Measurements from ENCODE around the gene CCN5. TPM values are rescaled to one million over a fixed set of nuclear protein-coding genes. Genes with fewer than 3 reads are reported as not detected.
A peak's percentile ranks its signal among the peaks of the same experiment; 100 is the strongest.

The CCN5 gene
- total RNA-seq, 1 donor from 2014 or later, result not detected

DNA sequence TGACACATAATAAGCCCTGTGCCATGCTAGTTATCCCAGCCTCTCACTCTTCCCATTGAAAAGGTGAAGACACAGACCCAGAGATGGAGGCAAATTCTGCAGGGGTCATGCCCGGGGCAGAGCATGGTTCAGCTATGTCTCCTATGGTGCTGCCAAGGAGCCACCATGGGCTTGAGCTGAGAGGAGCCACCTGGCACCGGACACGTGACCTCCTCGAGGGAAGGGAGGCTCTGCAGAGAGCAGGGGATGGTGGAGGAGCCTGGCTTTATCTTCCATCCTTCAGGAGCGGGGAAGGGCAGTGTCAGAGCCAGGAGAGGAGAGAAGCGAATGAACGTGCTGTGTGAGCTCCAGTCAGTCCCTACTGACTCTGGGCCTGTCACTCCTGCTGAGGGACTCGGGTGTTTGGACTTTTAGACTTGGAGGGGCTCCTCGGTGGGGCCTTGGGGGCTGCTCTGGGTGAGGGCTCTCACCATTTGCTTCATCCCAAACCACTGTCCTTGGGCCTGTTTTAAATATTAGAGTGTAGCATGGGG is 11.1 kb upstream of the CCN5 start:
- DNase-seq, result no peak
- TF ChIP-seq, protein P1, sequence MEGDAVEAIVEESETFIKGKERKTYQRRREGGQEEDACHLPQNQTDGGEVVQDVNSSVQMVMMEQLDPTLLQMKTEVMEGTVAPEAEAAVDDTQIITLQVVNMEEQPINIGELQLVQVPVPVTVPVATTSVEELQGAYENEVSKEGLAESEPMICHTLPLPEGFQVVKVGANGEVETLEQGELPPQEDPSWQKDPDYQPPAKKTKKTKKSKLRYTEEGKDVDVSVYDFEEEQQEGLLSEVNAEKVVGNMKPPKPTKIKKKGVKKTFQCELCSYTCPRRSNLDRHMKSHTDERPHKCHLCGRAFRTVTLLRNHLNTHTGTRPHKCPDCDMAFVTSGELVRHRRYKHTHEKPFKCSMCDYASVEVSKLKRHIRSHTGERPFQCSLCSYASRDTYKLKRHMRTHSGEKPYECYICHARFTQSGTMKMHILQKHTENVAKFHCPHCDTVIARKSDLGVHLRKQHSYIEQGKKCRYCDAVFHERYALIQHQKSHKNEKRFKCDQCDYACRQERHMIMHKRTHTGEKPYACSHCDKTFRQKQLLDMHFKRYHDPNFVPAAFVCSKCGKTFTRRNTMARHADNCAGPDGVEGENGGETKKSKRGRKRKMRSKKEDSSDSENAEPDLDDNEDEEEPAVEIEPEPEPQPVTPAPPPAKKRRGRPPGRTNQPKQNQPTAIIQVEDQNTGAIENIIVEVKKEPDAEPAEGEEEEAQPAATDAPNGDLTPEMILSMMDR (IDR thresholded peaks at IDR 0.05; ENCODE audit: partially characterized antibody, unreplicated experiment), result no peak
- Mint-ChIP-seq H3K4me3 (ENCODE audit: unreplicated experiment) (no peak overlapping the region), H3K9me3 (ENCODE audit: unreplicated experiment) (peaks cover 15% of the 10 kb centered on the region), H3K36me3 (ENCODE audit: unreplicated experiment) (no peaks in the 10 kb centered on the region), H3K4me1 (ENCODE audit: low read depth, unreplicated experiment) (peaks cover 43% of the 10 kb centered on the region), H3K27ac (ENCODE audit: unreplicated experiment) (no peak overlapping the region), H3K27me3 (ENCODE audit: unreplicated experiment) (peaks cover 9% of the 10 kb centered on the region)

DNA sequence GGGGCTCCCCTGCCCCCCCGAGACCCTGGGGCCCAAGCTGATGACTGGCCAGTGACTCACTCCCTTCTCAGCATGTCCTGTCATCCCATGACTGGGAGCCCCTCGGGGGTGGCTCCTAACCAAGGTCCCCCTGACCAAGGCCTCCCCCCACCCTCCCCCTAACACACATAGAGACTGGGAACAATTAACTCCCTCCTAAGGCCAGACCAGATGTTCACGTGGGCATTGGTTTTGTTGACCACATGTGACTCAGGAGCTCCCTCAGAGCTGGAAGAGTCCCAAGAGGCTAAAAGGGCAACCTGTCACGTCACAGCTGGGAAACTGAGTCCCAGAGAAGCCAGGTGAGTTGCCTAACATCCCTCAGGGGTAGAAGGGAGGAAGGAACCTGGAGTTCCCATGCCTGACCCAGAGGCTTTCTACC is 10.6 kb upstream of the CCN5 start:
- no peak for DNase-seq
- TF ChIP-seq, protein P1 (IDR thresholded peaks at IDR 0.05; ENCODE audit: partially characterized antibody, unreplicated experiment), result no peak
- Mint-ChIP-seq H3K27me3 (ENCODE audit: unreplicated experiment) (peaks cover 9% of the 10 kb centered on the region), H3K36me3 (ENCODE audit: unreplicated experiment) (no peaks in the 10 kb centered on the region), H3K4me3 (ENCODE audit: unreplicated experiment) (no peak overlapping the region), H3K4me1 (ENCODE audit: low read depth, unreplicated experiment) (peaks cover 43% of the 10 kb centered on the region), H3K27ac (ENCODE audit: unreplicated experiment) (no peak overlapping the region), H3K9me3 (ENCODE audit: unreplicated experiment) (peaks cover 15% of the 10 kb centered on the region)

GRCh38 chr20:44705364-44706094 is 9.6 kb upstream of the CCN5 start:
- Mint-ChIP-seq H3K4me3 (ENCODE audit: unreplicated experiment) (peak overlapping the region; percentile 25), H3K4me1 (ENCODE audit: low read depth, unreplicated experiment) (peaks cover 38% of the 10 kb centered on the region), H3K27me3 (ENCODE audit: unreplicated experiment) (peaks cover 7% of the 10 kb centered on the region), H3K36me3 (ENCODE audit: unreplicated experiment) (no peaks in the 10 kb centered on the region), H3K27ac (ENCODE audit: unreplicated experiment) (peak overlapping the region; percentile 23), H3K9me3 (ENCODE audit: unreplicated experiment) (peaks cover 9% of the 10 kb centered on the region)
- DNase-seq, result no peak
- TF ChIP-seq, protein P1 (IDR thresholded peaks at IDR 0.05; ENCODE audit: partially characterized antibody, unreplicated experiment), result no peak

- Mint-ChIP-seq H3K36me3 (ENCODE audit: unreplicated experiment) (no peaks in the 10 kb centered on the region), H3K4me3 (ENCODE audit: unreplicated experiment) (peak overlapping the region; percentile 27), H3K27me3 (ENCODE audit: unreplicated experiment) (peaks cover 6% of the 10 kb centered on the region), H3K9me3 (ENCODE audit: unreplicated experiment) (peaks cover 5% of the 10 kb centered on the region), H3K4me1 (ENCODE audit: low read depth, unreplicated experiment) (peaks cover 29% of the 10 kb centered on the region), H3K27ac (ENCODE audit: unreplicated experiment) (peak overlapping the region; percentile 89)
- peak; percentile 32 for DNase-seq
- TF ChIP-seq, protein P1 (IDR thresholded peaks at IDR 0.05; ENCODE audit: partially characterized antibody, unreplicated experiment), result no peak
Observed at GRCh38 chr20:44706301-44707017, 8.7 kb upstream of the CCN5 start.

Measured in glutamatergic neuron (in vitro differentiated cells).